Activated T-cell treated with anti-CD3 and anti-CD28 coated beads, Interleukin-2, amount 50 U/mL, for 48 hours (primary cell): Measurements from ENCODE around the gene UGT1A7.
"Not testable (repeated sequence)": the region's sequence is repeated elsewhere in the genome, so short reads cannot be mapped to it uniquely, and the experiment has no call there.

Experiments
- DNase-seq, 2 experiments: peaks; one replicate each; pipeline ENCODE4 v3.0.0-alpha.2; 2020

UGT1A7 gene

GRCh38 chr2:233684640-233685039 is 2.9 kb downstream of the UGT1A7 start:
- no peak for DNase-seq

GRCh38 chr2:233686928-233687327 is 5.2 kb downstream of the UGT1A7 start:
- DNase-seq: no peak

- DNase-seq: no peak
Observed at GRCh38 chr2:233688341-233688740, 6.6 kb downstream of the UGT1A7 start.

- DNase-seq: no peak
Observed at GRCh38 chr2:233689031-233689430, 7.3 kb downstream of the UGT1A7 start.

GRCh38 chr2:233689501-233689900 is 7.8 kb downstream of the UGT1A7 start:
- no peak for DNase-seq

GRCh38 chr2:233690444-233690843 is 8.7 kb downstream of the UGT1A7 start:
- DNase-seq: no peak

GRCh38 chr2:233691443-233692433 is 10.0 kb downstream of the UGT1A7 start:
- DNase-seq: no peak

GRCh38 chr2:233692648-233693047 is 10.9 kb downstream of the UGT1A7 start, which contains the start of gene UGT1A6:
Gene UGT1A6 (plus strand): TSS chr2:233692890. CDS start chr2:233693005, 115 bp downstream.
- DNase-seq: no peak

- DNase-seq: no peak
Observed at GRCh38 chr2:233693963-233694362, 12.3 kb downstream of the UGT1A7 start.

GRCh38 chr2:233698740-233699139 is 17.0 kb downstream of the UGT1A7 start:
- no peak for DNase-seq

GRCh38 chr2:233699424-233700027 is 17.8 kb downstream of the UGT1A7 start:
- DNase-seq: no peak

GRCh38 chr2:233700028-233700635 is 18.4 kb downstream of the UGT1A7 start:
- no peak for DNase-seq

GRCh38 chr2:233700842-233701241 is 19.1 kb downstream of the UGT1A7 start:
- not testable (repeated sequence) for DNase-seq

GRCh38 chr2:233702238-233702637 is 20.5 kb downstream of the UGT1A7 start:
- DNase-seq: no peak

GRCh38 chr2:233705911-233706506 is 24.3 kb downstream of the UGT1A7 start:
- DNase-seq: no peak

- DNase-seq: no peak
Observed at GRCh38 chr2:233706720-233707119, 25.0 kb downstream of the UGT1A7 start.

- no peak for DNase-seq
Observed at GRCh38 chr2:233707940-233708644, 26.4 kb downstream of the UGT1A7 start.

GRCh38 chr2:233708942-233709341 is 27.2 kb downstream of the UGT1A7 start:
- DNase-seq: no peak

GRCh38 chr2:233711312-233712008 is 29.8 kb downstream of the UGT1A7 start:
- DNase-seq: peak; percentile 80

GRCh38 chr2:233712611-233713261 is 31.0 kb downstream of the UGT1A7 start, which contains the start of gene UGT1A5:
Gene UGT1A5 (plus strand): TSS chr2:233712907. CDS start chr2:233712992, 85 bp downstream.
- DNase-seq: no peak

- no peak for DNase-seq
Observed at GRCh38 chr2:233713262-233713615, 31.5 kb downstream of the UGT1A7 start.
